Activated CD4-positive, alpha-beta T cell treated with anti-CD3 and anti-CD28 coated beads for 24 hours (primary cell): ENCODE data around the gene BRF1.
"Not testable (repeated sequence)": the region's sequence is repeated elsewhere in the genome, so short reads cannot be mapped to it uniquely, and the experiment has no call there.

Experiments used
- DNase-seq, 2 donors: peaks; one replicate each; pipeline ENCODE4 v3.0.0-alpha.2; 2020; ENCODE audit warnings: low read depth in 2 of 2

The BRF1 gene

GRCh38 chr14:105315941-105316576, 15.3 kb upstream of the BRF1 start:
- DNase-seq: no peak

GRCh38 chr14:105315211-105315721, 14.5 kb upstream of the BRF1 start:
- DNase-seq: no peak

- peak; percentile 48 to 55 for DNase-seq
These were observed 13.7 kb upstream of the BRF1 start, which contains the start of gene PACS2 for GRCh38 chr14:105314287-105315200. Gene PACS2, plus strand, starts transcription at chr14:105314748. Its CDS starts 171 bp downstream, at chr14:105314919.

- DNase-seq: no peak
These were observed 12.8 kb upstream of the BRF1 start for GRCh38 chr14:105313381-105314286.

- no peak for DNase-seq
These were observed 12.2 kb upstream of the BRF1 start for GRCh38 chr14:105312973-105313372.

- no peak for DNase-seq
These were observed 11.0 kb upstream of the BRF1 start for GRCh38 chr14:105311838-105312237.

- DNase-seq: no peak
These were observed 8.6 kb upstream of the BRF1 start for GRCh38 chr14:105309371-105309770.

- DNase-seq: no peak
These were observed 6.4 kb upstream of the BRF1 start for GRCh38 chr14:105307052-105307727.

- DNase-seq: no peak
These were observed 5.0 kb upstream of the BRF1 start for GRCh38 chr14:105305791-105306190.

- no peak for DNase-seq
These were observed 4.5 kb upstream of the BRF1 start for GRCh38 chr14:105305345-105305744.

- DNase-seq: no peak
These were observed 3.8 kb upstream of the BRF1 start for GRCh38 chr14:105304565-105304964.

GRCh38 chr14:105303949-105304348, 3.1 kb upstream of the BRF1 start:
- no peak for DNase-seq

GRCh38 chr14:105301915-105302249, 1.1 kb upstream of the BRF1 start:
- DNase-seq: not testable (repeated sequence)

- peak; percentile 100 for DNase-seq
These were observed 508 bp upstream of the BRF1 start for GRCh38 chr14:105301103-105301914.

GRCh38 chr14:105299654-105300541, 903 bp downstream of the BRF1 start:
- DNase-seq: no peak

- not testable (repeated sequence) for DNase-seq
These were observed 3.5 kb downstream of the BRF1 start for GRCh38 chr14:105297311-105297710.

- no peak for DNase-seq
These were observed 6.6 kb downstream of the BRF1 start for GRCh38 chr14:105294142-105294597.

GRCh38 chr14:105292826-105293711, 7.7 kb downstream of the BRF1 start:
- DNase-seq: no peak
